GM15510 (cell line): ENCODE data around the gene OOSP1.

Experiments
- POLR2A ChIP-seq: IDR thresholded peaks from 3 replicates; pipeline ENCODE4 v1.6.1; 2011; ENCODE audit warnings: borderline replicate concordance; ENCODE audit not compliant: insufficient read length; ENCODE audit errors: extremely low read depth

Gene OOSP1

GRCh38 chr11:59953463-59954218 lies 15.4 kb downstream of the OOSP1 start:
- no peak for TF ChIP-seq POLR2A

GRCh38 chr11:59954219-59954847 lies 16.1 kb downstream of the OOSP1 start:
- no peak for TF ChIP-seq POLR2A

GRCh38 chr11:59957094-59957493 lies 18.9 kb downstream of the OOSP1 start:
- TF ChIP-seq POLR2A: no peak

GRCh38 chr11:59960502-59961381 lies 22.5 kb downstream of the OOSP1 start:
- TF ChIP-seq POLR2A: no peak

GRCh38 chr11:59962107-59962482 lies 23.9 kb downstream of the OOSP1 start:
- TF ChIP-seq POLR2A: no peak

- no peak for TF ChIP-seq POLR2A
Measured at GRCh38 chr11:59963733-59964132, 25.5 kb downstream of the OOSP1 start, which contains the start of gene OOSP4A. TSS of gene OOSP4A (plus strand) at chr11:59964033. CDS start at chr11:59964033, 0 bp downstream.

- TF ChIP-seq POLR2A: no peak
Measured at GRCh38 chr11:59965424-59965823, 27.2 kb downstream of the OOSP1 start.

- TF ChIP-seq POLR2A: no peak
Measured at GRCh38 chr11:59966201-59966600, 28.0 kb downstream of the OOSP1 start.

GRCh38 chr11:59967677-59968394 lies 29.6 kb downstream of the OOSP1 start:
- no peak for TF ChIP-seq POLR2A

- TF ChIP-seq POLR2A: no peak
Measured at GRCh38 chr11:59968395-59968783, 30.2 kb downstream of the OOSP1 start.

GRCh38 chr11:59973097-59973496 lies 34.9 kb downstream of the OOSP1 start:
- TF ChIP-seq POLR2A: no peak

- no peak for TF ChIP-seq POLR2A
Measured at GRCh38 chr11:59981106-59981770, 43.0 kb downstream of the OOSP1 start.

- no peak for TF ChIP-seq POLR2A
Measured at GRCh38 chr11:59983212-59983611, 45.0 kb downstream of the OOSP1 start.

- no peak for TF ChIP-seq POLR2A
Measured at GRCh38 chr11:59984368-59984767, 46.1 kb downstream of the OOSP1 start.
